Endothelial cell of umbilical vein (primary cell): ENCODE data around the gene CEMIP. TPM values are rescaled to one million over a fixed set of nuclear protein-coding genes. Genes with fewer than 3 reads are reported as not detected.

Experiments
- BruUV-seq: library from RNA; stranded (reverse); fragments of 400-500 nt; replicated peaks from 2 replicates; lab custom pipeline; 2021; lab: Mats Ljungman, UMichigan
- CTCF ChIA-PET: fragments of 300-600, 350-600 bp; sonication (Branson Sonifier 250); formaldehyde crosslinking; loops from one replicate; lab custom pipeline; 2021; ENCODE audit warnings: antibody characterized with exemption, inconsistent platforms; lab: Charles Lee
- POLR2A ChIA-PET: fragments of 300-600, 350-600 bp; sonication (Branson Sonifier 250); formaldehyde crosslinking; loops from one replicate; lab custom pipeline; 2021; ENCODE audit warnings: antibody characterized with exemption, inconsistent platforms; lab: Charles Lee
- DNase-seq: peaks from one replicate; pipeline ENCODE4 v3.0.0-alpha.2; 2011; ENCODE audit warnings: low read depth, low spot score
- FAIRE-seq: peaks from 2 replicates; lab custom pipeline; 2011; peaks lifted over from hg19 to GRCh38; lab: Jason Lieb, UNC
- H2AFZ ChIP-seq: 2 replicates; pipeline ENCODE4 v1.6.0; 2012; ENCODE audit warnings: low read depth, low read length, control low read depth, inconsistent platforms
- H3K27ac ChIP-seq: 2 replicates; pipeline ENCODE4 v1.5.1; 2011; ENCODE audit warnings: low read depth, mild to moderate bottlenecking, control low read depth, low read length, moderate library complexity; ENCODE audit not compliant: insufficient read depth
- H3K27me3 ChIP-seq, 2 experiments: 2 replicates each; pipeline versions ENCODE4 v1.6.0 to v1.6.1; 2011; ENCODE audit warnings: low read length in 2 of 2, mixed read lengths in 1 of 2; ENCODE audit not compliant: control insufficient read depth in 2 of 2, insufficient read depth in 2 of 2
- H3K36me3 ChIP-seq, 2 experiments: 2 replicates in 1 of 2; 3 replicates in 1 of 2; pipeline ENCODE4 v1.5.1; 2011; ENCODE audit warnings: low read length in 2 of 2, mild to moderate bottlenecking in 1 of 2, moderate library complexity in 1 of 2; ENCODE audit not compliant: control insufficient read depth in 2 of 2, insufficient read depth in 2 of 2; ENCODE audit errors: extremely low read depth in 1 of 2
- H3K4me1 ChIP-seq: 3 replicates; pipeline ENCODE4 v1.5.1; 2011; ENCODE audit warnings: mild to moderate bottlenecking, low read length; ENCODE audit not compliant: control insufficient read depth, insufficient read depth; ENCODE audit errors: extremely low read depth
- H3K4me2 ChIP-seq: 2 replicates; pipeline ENCODE4 v1.6.1; 2011; ENCODE audit warnings: low read length, control low read depth, mixed read lengths; ENCODE audit not compliant: insufficient read depth
- H3K4me3 ChIP-seq, 3 experiments: fragments of 200-600 bp in 1 of 3; sonication (generic), shearing (Covaris generic) in 1 of 3; replicated peaks in 1 of 3; 2 replicates each; pipeline ENCODE4 v1.5.1; 2011 to 2016; ENCODE audit warnings: control low read depth in 3 of 3, low read length in 3 of 3, mild to moderate bottlenecking in 2 of 3, inconsistent platforms in 1 of 3, low read depth in 1 of 3, moderate library complexity in 1 of 3; ENCODE audit not compliant: insufficient read depth in 1 of 3
- H3K79me2 ChIP-seq: 2 replicates; pipeline ENCODE4 v1.6.0; 2012; ENCODE audit warnings: low read length, inconsistent platforms; ENCODE audit not compliant: control insufficient read depth, insufficient read depth
- H3K9ac ChIP-seq: replicated peaks from 2 replicates; pipeline ENCODE3; 2011; ENCODE audit warnings: low read length, control low read depth; ENCODE audit not compliant: insufficient read depth; ENCODE audit errors: extremely low read depth
- H3K9me1 ChIP-seq: replicated peaks from 3 replicates; pipeline ENCODE4 v1.6.0; 2011; ENCODE audit warnings: mild to moderate bottlenecking, low read length; ENCODE audit not compliant: control insufficient read depth, insufficient read depth; ENCODE audit errors: extremely low read depth
- H3K9me3 ChIP-seq: replicated peaks from 2 replicates; pipeline ENCODE4 v1.5.1; 2012; ENCODE audit warnings: low read length, inconsistent platforms; ENCODE audit not compliant: control insufficient read depth, insufficient read depth
- H4K20me1 ChIP-seq: replicated peaks from 2 replicates; pipeline ENCODE3; 2011; ENCODE audit warnings: mild to moderate bottlenecking, low read length; ENCODE audit not compliant: control insufficient read depth, insufficient read depth; ENCODE audit errors: extremely low read depth
- EZH2 ChIP-seq: IDR thresholded peaks from 2 replicates; pipeline ENCODE4 v1.6.1; 2012; ENCODE audit warnings: borderline replicate concordance, low read depth, mild to moderate bottlenecking, moderate library complexity, low read length, inconsistent platforms; ENCODE audit not compliant: severe bottlenecking
- FOS ChIP-seq: IDR thresholded peaks from 2 replicates; pipeline ENCODE4 v1.6.1; 2011; ENCODE audit warnings: mild to moderate bottlenecking, low read length, moderate library complexity, borderline replicate concordance; ENCODE audit not compliant: insufficient read depth
- GATA2 ChIP-seq: IDR thresholded peaks from 2 replicates; pipeline ENCODE4 v1.7.0; 2011; ENCODE audit warnings: low read depth, mild to moderate bottlenecking, moderate library complexity, mixed read lengths, low read length; ENCODE audit not compliant: insufficient read length, insufficient read depth
- JUN ChIP-seq: IDR thresholded peaks from 2 replicates; pipeline ENCODE4 v1.6.1; 2011; ENCODE audit warnings: borderline replicate concordance, low read depth; ENCODE audit not compliant: insufficient read length, insufficient read depth
- MYC ChIP-seq: IDR thresholded peaks from one replicate; pipeline ENCODE4 v1.6.1; 2011; ENCODE audit warnings: mild to moderate bottlenecking, low read depth, low read length
- POLR2A ChIP-seq: IDR thresholded peaks from 2 replicates; pipeline ENCODE4 v1.6.1; 2012; ENCODE audit warnings: low read depth, mild to moderate bottlenecking, control low read depth, low read length
- POLR2AphosphoS5 ChIP-seq: IDR thresholded peaks from 2 replicates; pipeline ENCODE4 v1.6.1; 2012; ENCODE audit warnings: low read depth, mild to moderate bottlenecking, control low read depth, low read length, moderate library complexity; ENCODE audit not compliant: insufficient read depth
- dilution Hi-C: fragments of 300-500 bp; cut with MboI; formaldehyde crosslinking; loops from one replicate; pipeline ENCODE4 v1.15.0; 2019; ENCODE audit warnings: low sequenced_read_pairs; ENCODE audit not compliant: extremely low pct_ligation_motif_present
- intact Hi-C: fragments of 100-400 bp; cut with micrococcal nuclease; formaldehyde crosslinking; loops from one replicate; pipeline ENCODE4 v1.10.0; 2022
- polyA plus RNA-seq, 4 experiments: library from polyadenylated mRNA; depleted of rRNA in 3 of 4; stranded (reverse) in 3 of 4; unstranded in 1 of 4; fragments of >200 nt; gene quantifications; 2 replicates each; pipeline versions ENCODE4 v1.2.1 to v1.2.3, GENCODE V29; 2011 to 2012; ENCODE audit warnings: missing spikeins in 1 of 4
- total RNA-seq: library from RNA; stranded (reverse); gene quantifications from 2 replicates; pipeline ENCODE4 v1.2.3, GENCODE V29; 2021
- TF ChIP-seq, protein P1 (sequence below), 2 donors: IDR thresholded peaks; 1 replicate in 1 of 2; 2 replicates in 1 of 2; pipeline ENCODE4 v1.5.1; 2011; ENCODE audit warnings: low read length in 2 of 2, mild to moderate bottlenecking in 2 of 2, moderate library complexity in 2 of 2, control low read depth in 1 of 2, inconsistent platforms in 1 of 2, low read depth in 1 of 2; ENCODE audit not compliant: insufficient read depth in 1 of 2; ENCODE audit errors: extremely low read depth in 1 of 2
- TF ChIP-seq, protein P2 (sequence below): IDR thresholded peaks from 2 replicates; pipeline ENCODE4 v1.6.1; 2011; ENCODE audit not compliant: insufficient read depth, insufficient read length

The CEMIP gene
- total and polyA plus RNA-seq, 2 donors (not counting 3 experiments of a cell fraction or from before 2014, with no cell fraction given): 0.01 TPM; not detected in 1

DNA sequence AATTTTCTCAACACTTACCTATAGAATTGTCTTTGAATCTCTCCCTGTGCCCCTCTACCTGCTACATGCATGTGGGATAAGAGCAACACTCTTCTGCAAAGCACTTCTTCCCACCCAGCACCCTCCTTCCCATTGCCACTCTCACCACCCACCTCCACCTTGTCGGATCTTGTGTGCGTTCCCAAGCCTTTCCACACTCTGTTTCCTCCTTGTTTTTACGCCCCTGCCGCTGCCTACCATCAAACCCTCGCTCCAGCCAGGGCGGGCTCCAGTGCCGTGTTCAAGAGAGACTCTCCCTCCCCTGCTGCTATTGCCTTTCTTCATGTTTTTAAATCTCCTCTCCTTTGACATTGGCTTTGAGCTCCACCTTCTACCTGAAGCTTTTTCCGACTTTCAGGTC is 43.8 kb upstream of the CEMIP start:
- peaks cover 17% of the 10 kb centered on the region for H3K79me2 ChIP-seq
- H3K4me1 ChIP-seq: no peaks in the 10 kb centered on the region
- H3K9me3 ChIP-seq: no peaks in the 10 kb centered on the region
- dilution Hi-C loops (no loop called here), intact Hi-C loops (no loop called here)
- H4K20me1 ChIP-seq: no peaks in the 10 kb centered on the region
- no peak overlapping the region for H3K4me2 ChIP-seq
- no peak for DNase-seq
- TF ChIP-seq FOS (no peak), MYC (no peak), JUN (no peak), EZH2 (no peak), GATA2 (no peak), POLR2AphosphoS5 (no peak), POLR2A (no peak)
- TF ChIP-seq, protein P1, sequence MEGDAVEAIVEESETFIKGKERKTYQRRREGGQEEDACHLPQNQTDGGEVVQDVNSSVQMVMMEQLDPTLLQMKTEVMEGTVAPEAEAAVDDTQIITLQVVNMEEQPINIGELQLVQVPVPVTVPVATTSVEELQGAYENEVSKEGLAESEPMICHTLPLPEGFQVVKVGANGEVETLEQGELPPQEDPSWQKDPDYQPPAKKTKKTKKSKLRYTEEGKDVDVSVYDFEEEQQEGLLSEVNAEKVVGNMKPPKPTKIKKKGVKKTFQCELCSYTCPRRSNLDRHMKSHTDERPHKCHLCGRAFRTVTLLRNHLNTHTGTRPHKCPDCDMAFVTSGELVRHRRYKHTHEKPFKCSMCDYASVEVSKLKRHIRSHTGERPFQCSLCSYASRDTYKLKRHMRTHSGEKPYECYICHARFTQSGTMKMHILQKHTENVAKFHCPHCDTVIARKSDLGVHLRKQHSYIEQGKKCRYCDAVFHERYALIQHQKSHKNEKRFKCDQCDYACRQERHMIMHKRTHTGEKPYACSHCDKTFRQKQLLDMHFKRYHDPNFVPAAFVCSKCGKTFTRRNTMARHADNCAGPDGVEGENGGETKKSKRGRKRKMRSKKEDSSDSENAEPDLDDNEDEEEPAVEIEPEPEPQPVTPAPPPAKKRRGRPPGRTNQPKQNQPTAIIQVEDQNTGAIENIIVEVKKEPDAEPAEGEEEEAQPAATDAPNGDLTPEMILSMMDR (IDR thresholded peaks at IDR 0.05; ENCODE audit: extremely low read depth in 1 of 2, insufficient read depth in 1 of 2, low read depth in 1 of 2, low read length in 2 of 2): no peak
- TF ChIP-seq, protein P2, sequence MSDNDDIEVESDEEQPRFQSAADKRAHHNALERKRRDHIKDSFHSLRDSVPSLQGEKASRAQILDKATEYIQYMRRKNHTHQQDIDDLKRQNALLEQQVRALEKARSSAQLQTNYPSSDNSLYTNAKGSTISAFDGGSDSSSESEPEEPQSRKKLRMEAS: no peak
- ChIA-PET POLR2A (no interaction called here), CTCF (interaction anchor here (1.3 kb wide), 1 partner anchor 42 kb away, joined by 3 read pairs; no protein-coding TSS in a partner anchor)
- no peak overlapping the region for H3K4me3 ChIP-seq
- H3K9me1 ChIP-seq: no peaks in the 10 kb centered on the region
- H3K9ac ChIP-seq: no peak overlapping the region
- no peaks in the 10 kb centered on the region for H3K36me3 ChIP-seq
- no peak for FAIRE-seq
- no peak overlapping the region for H2AFZ ChIP-seq
- no TSS peak for BruUV-seq
- no peak overlapping the region for H3K27ac ChIP-seq
- H3K27me3 ChIP-seq: no peaks in the 10 kb centered on the region
